K562 (cell line): ENCODE results near the gene ANKRD31. TPM values are rescaled to one million over a fixed set of nuclear protein-coding genes. Genes with fewer than 3 reads are reported as not detected.
A peak's percentile ranks its signal among the peaks of the same experiment; 100 is the strongest.

Experiments used
- ATAC-seq: fragments of 200-7000 bp; cut with Tn5 transposase; 3 replicates; pipeline ENCODE4 v1.9.1; 2020; ENCODE audit warnings: moderate library complexity
- BruUV-seq: library from RNA; stranded (reverse); fragments of 400-500 nt; replicated peaks from 2 replicates; lab custom pipeline; 2021; lab: Mats Ljungman, UMichigan
- CTCF ChIA-PET: fragments of 300-600 bp; formaldehyde crosslinking; extraction: SDS; loops from one replicate; lab custom pipeline; 2021; ENCODE audit warnings: low intra/inter-chr PET ratio; lab: Yijun Ruan, JAX
- POLR2A ChIA-PET: fragments of 300-600, 350-650 bp; sonication (Branson Sonifier 250); formaldehyde crosslinking; extraction: SDS; loops from one replicate; lab custom pipeline; 2021; ENCODE audit warnings: antibody characterized with exemption, inconsistent platforms; lab: Yijun Ruan, JAX
- DNase-seq, 4 experiments: peaks; one replicate each; pipeline versions ENCODE4 v3.0.0 to v3.0.0-alpha.2; 2011 to 2018; ENCODE audit warnings: low spot score in 3 of 4, mixed read lengths in 3 of 4; ENCODE audit errors: extremely low read depth in 1 of 4
- FAIRE-seq: peaks from 2 replicates; lab custom pipeline; 2011; peaks lifted over from hg19 to GRCh38; lab: Jason Lieb, UNC
- H2AFZ ChIP-seq: 2 replicates; pipeline ENCODE4 v1.6.0; 2011; ENCODE audit warnings: low read depth, low read length, control low read depth, inconsistent platforms
- H3K27ac ChIP-seq: fragments of 200-600 bp; 3 replicates; pipeline ENCODE4 v1.8.0; 2011; ENCODE audit warnings: low read depth, mild to moderate bottlenecking, control low read depth, inconsistent platforms, low read length, moderate library complexity, mixed read lengths; ENCODE audit errors: extremely low read depth
- H3K27me3 ChIP-seq, 2 experiments: fragments of 300-600 bp in 1 of 2; 2 replicates in 1 of 2; 3 replicates in 1 of 2; pipeline versions ENCODE4 v1.6.0 to v1.8.0; 2011; ENCODE audit warnings: inconsistent platforms in 2 of 2, low read length in 2 of 2, mild to moderate bottlenecking in 1 of 2, mixed read lengths in 1 of 2, moderate library complexity in 1 of 2; ENCODE audit not compliant: control insufficient read depth in 2 of 2, insufficient read depth in 2 of 2
- H3K36me3 ChIP-seq: fragments of 300-600 bp; 3 replicates; pipeline ENCODE4 v1.8.0; 2011; ENCODE audit warnings: mild to moderate bottlenecking, low read length, inconsistent platforms; ENCODE audit not compliant: control insufficient read depth, insufficient read depth
- H3K4me1 ChIP-seq, 2 experiments: fragments of 200-600 bp in 1 of 2; replicated peaks in 1 of 2; 2 replicates in 1 of 2; 3 replicates in 1 of 2; pipeline versions ENCODE4 v1.5.1 to v1.8.0; 2011; ENCODE audit warnings: inconsistent platforms in 2 of 2, low read length in 2 of 2, mild to moderate bottlenecking in 1 of 2, mixed read lengths in 1 of 2, moderate library complexity in 1 of 2; ENCODE audit not compliant: control insufficient read depth in 2 of 2, insufficient read depth in 2 of 2
- H3K4me2 ChIP-seq: 2 replicates; pipeline ENCODE4 v1.6.1; 2011; ENCODE audit warnings: low read length, control low read depth, inconsistent platforms, mixed read lengths; ENCODE audit not compliant: insufficient read depth
- H3K4me3 ChIP-seq: fragments of 200-600 bp; sonication (generic), shearing (Covaris generic); 2 replicates; pipeline ENCODE4 v1.5.1; 2016; ENCODE audit warnings: control low read depth, inconsistent platforms
- H3K79me2 ChIP-seq: fragments of 200-600 bp; 3 replicates; pipeline ENCODE4 v1.8.0; 2011; ENCODE audit warnings: low read length, inconsistent platforms; ENCODE audit not compliant: control insufficient read depth, insufficient read depth
- H3K9ac ChIP-seq, 2 experiments: 2 replicates each; pipeline versions ENCODE4 v1.6.0 to v1.6.1; 2011; ENCODE audit warnings: low read depth in 2 of 2, low read length in 2 of 2, control low read depth in 1 of 2, inconsistent platforms in 1 of 2, mild to moderate bottlenecking in 1 of 2, mixed read lengths in 1 of 2; ENCODE audit not compliant: insufficient read depth in 1 of 2
- H3K9me1 ChIP-seq: one replicate; pipeline ENCODE4 v1.6.0; 2011; ENCODE audit warnings: inconsistent platforms, mild to moderate bottlenecking, low read length, moderate library complexity; ENCODE audit not compliant: control insufficient read depth, insufficient read depth
- H3K9me3 ChIP-seq: replicated peaks from 2 replicates; pipeline ENCODE4 v1.5.1; 2011; ENCODE audit warnings: low read depth, low read length, inconsistent platforms; ENCODE audit not compliant: control insufficient read depth, insufficient read depth
- H4K20me1 ChIP-seq: replicated peaks from 2 replicates; pipeline ENCODE4 v1.6.1; 2011; ENCODE audit warnings: low read length, inconsistent platforms, mixed read lengths; ENCODE audit not compliant: control insufficient read depth, insufficient read depth
- DEAF1 ChIP-seq: fragments of 450-650 bp; formaldehyde crosslinking; IDR thresholded peaks from 2 replicates; pipeline ENCODE4 v1.4.0; 2020; ENCODE audit warnings: mild to moderate bottlenecking, moderate library complexity
- HDAC6 ChIP-seq: IDR thresholded peaks from 2 replicates; pipeline ENCODE4 v1.6.1; 2012; ENCODE audit warnings: low read depth, mild to moderate bottlenecking, control low read depth, inconsistent platforms, low read length, moderate library complexity
- HNRNPUL1 ChIP-seq: fragments of 200-400 bp; formaldehyde crosslinking; IDR thresholded peaks from 2 replicates; pipeline ENCODE4 v1.6.1; 2017; ENCODE audit warnings: low read length
- LEF1 ChIP-seq: fragments of 450-650 bp; IDR thresholded peaks from 2 replicates; pipeline ENCODE4 v1.6.1; 2016; ENCODE audit warnings: mild to moderate bottlenecking
- MAFF ChIP-seq: IDR thresholded peaks from 2 replicates; pipeline ENCODE4 v1.6.1; 2012; ENCODE audit warnings: low read length, improper control_type of control experiment
- MAFG ChIP-seq: fragments of 450-650 bp; conservative IDR thresholded peaks from 2 replicates; pipeline ENCODE4 v1.6.1; 2016; ENCODE audit warnings: missing genetic modification characterization, missing compliant biosample characterization
- NELFE ChIP-seq: IDR thresholded peaks from 2 replicates; pipeline ENCODE4 v1.6.1; 2011; ENCODE audit warnings: mild to moderate bottlenecking; ENCODE audit not compliant: insufficient read depth, insufficient read length
- PCBP2 ChIP-seq: fragments of 200-400 bp; formaldehyde crosslinking; IDR thresholded peaks from 2 replicates; pipeline ENCODE4 v1.6.1; 2018; ENCODE audit warnings: low read length, low read depth, mild to moderate bottlenecking, moderate library complexity; ENCODE audit not compliant: poor library complexity, severe bottlenecking
- RREB1 ChIP-seq: fragments of 250-450 bp; sonication (Bioruptor Pico); IDR thresholded peaks from 2 replicates; pipeline ENCODE4 v1.4.0; 2020
- SP2 ChIP-seq: IDR thresholded peaks from 2 replicates; pipeline ENCODE4 v1.6.1; 2011; ENCODE audit warnings: mild to moderate bottlenecking, low read depth, low read length, moderate library complexity; ENCODE audit not compliant: poor library complexity, severe bottlenecking; ENCODE audit errors: extremely low read depth
- ZBTB1 ChIP-seq: sonication (generic); formaldehyde crosslinking; IDR thresholded peaks from 2 replicates; pipeline ENCODE4 v1.8.1; 2023; ENCODE audit warnings: missing genetic modification reagents, low read depth, mild to moderate bottlenecking, borderline replicate concordance
- ZFPM2 ChIP-seq: fragments of 250-450 bp; sonication (Bioruptor Pico); IDR thresholded peaks from 2 replicates; pipeline ENCODE4 v1.5.1; 2022; ENCODE audit warnings: mild to moderate bottlenecking
- ZKSCAN1 ChIP-seq: fragments of 150-350 bp; IDR thresholded peaks from 2 replicates; pipeline ENCODE4 v1.6.1; 2016; ENCODE audit warnings: low read depth, low read length
- ZNF316 ChIP-seq: fragments of 450-650 bp; IDR thresholded peaks from 2 replicates; pipeline ENCODE4 v1.6.1; 2016
- ZNF589 ChIP-seq: fragments of 200-800 bp; sonication (Bioruptor generic); IDR thresholded peaks from 2 replicates; pipeline ENCODE4 v1.6.1; 2016; ENCODE audit warnings: low read depth, missing genetic modification characterization, missing compliant biosample characterization
- ZNF766 ChIP-seq: fragments of 200-800 bp; sonication (Bioruptor generic); conservative IDR thresholded peaks from 2 replicates; pipeline ENCODE4 v1.6.1; 2016; ENCODE audit warnings: missing genetic modification characterization, missing compliant biosample characterization
- WGBS: fragments of 100-300 bp; shearing (Covaris generic); methylation state at CpG from one replicate; pipeline ENCODE4 v1.1.6; 2016; ENCODE audit warnings: low coverage, mixed read lengths; ENCODE audit not compliant: insufficient coverage; ENCODE audit errors: missing lambda C conversion rate; 5-methylcytosine and 5-hydroxymethylcytosine counted together
- in situ Hi-C: fragments of 300-500 bp; cut with MboI; formaldehyde crosslinking; loops from 4 replicates; pipeline ENCODE4 v1.15.0; 2018; ENCODE audit warnings: inconsistent platforms, mixed read lengths
- intact Hi-C: fragments of 100-400 bp; cut with micrococcal nuclease; formaldehyde crosslinking; loops from 2 replicates; pipeline ENCODE4 v1.14.2; 2022
- polyA plus RNA-seq, 8 experiments: library from polyadenylated mRNA; depleted of rRNA in 4 of 8; stranded (reverse) in 5 of 8; unstranded in 3 of 8; fragments of >200 nt; fragmentation: Nextera tagmentation in 2 of 8; fragmentation: Illumina TruSeq in 1 of 8; extraction: Ambion mirVana in 2 of 8; extraction: Trizol in 1 of 8; gene quantifications; 2 replicates each; pipeline versions ENCODE4 v1.2.1 to v1.2.3, GENCODE V29; 2011 to 2014; ENCODE audit warnings: inconsistent platforms in 1 of 8, missing spikeins in 1 of 8
- total RNA-seq, 7 experiments: library from RNA; depleted of rRNA in 6 of 7; stranded (reverse); fragments of >200 nt in 6 of 7; fragmentation: Illumina TruSeq in 2 of 7; extraction: Trizol in 2 of 7; gene quantifications; 2 replicates each; pipeline versions ENCODE4 v1.2.1 to v1.2.3, GENCODE V29; 2011 to 2021; ENCODE audit warnings: low replicate concordance in 1 of 7

Gene ANKRD31
- total and polyA plus RNA-seq, 9 of the 15 experiments (the other 6 are each of a cell fraction or from before 2014, with no cell fraction given): under 0.01 to 0.11 (median 0.05) TPM; not detected in 1

- 0 out of 2 replicates have a peak, but pooled peaks have one; percentile 2 for TF ChIP-seq MAFF
- TF ChIP-seq NELFE: no peak
- no peak for TF ChIP-seq PCBP2
- peak; percentile 31; the same call in 1 of the 2 replicates for TF ChIP-seq MAFG (tag)
- no peak for TF ChIP-seq HDAC6
- TF ChIP-seq LEF1: no peak
- peak; percentile 62 for TF ChIP-seq ZNF316
- no peak for TF ChIP-seq ZFPM2 (CRISPR knock-in tag)
These were observed 38.5 kb upstream of the ANKRD31 start (continued) for GRCh38 chr5:75275147-75275546.

- in situ Hi-C loops: no loop called here
- no peaks in the 10 kb centered on the region for H3K79me2 ChIP-seq
- FAIRE-seq: no peak
- no peak overlapping the region for H3K4me2 ChIP-seq
- peaks cover 0 to 2% of the 10 kb centered on the region in 2 experiments; a peak in 1 of 5 replicates for H3K4me1 ChIP-seq
- H2AFZ ChIP-seq: no peak overlapping the region
- BruUV-seq: no TSS peak
- no peak for DNase-seq
- no peaks in the 10 kb centered on the region; a peak in 1 of 5 replicates for H3K27me3 ChIP-seq
- WGBS: 0% methylated on average over 1 of the region's 1 CpG
- no peak overlapping the region for H3K9ac ChIP-seq
- H3K27ac ChIP-seq: no peak overlapping the region
- POLR2A ChIA-PET: interaction anchor here (1.0 kb wide), 1 partner anchor 11 kb away, joined by 3 read pairs; no protein-coding TSS in a partner anchor
- H3K36me3 ChIP-seq: no peaks in the 10 kb centered on the region
- no peaks in the 10 kb centered on the region for H3K9me1 ChIP-seq
- H4K20me1 ChIP-seq: no peaks in the 10 kb centered on the region
- intact Hi-C loops: no loop called here
- no peak for ATAC-seq
- H3K9me3 ChIP-seq: no peaks in the 10 kb centered on the region
- no peak overlapping the region for H3K4me3 ChIP-seq
- CTCF ChIA-PET: no interaction called here
- no peak for TF ChIP-seq RREB1
- no peak for TF ChIP-seq HNRNPUL1
- no peak for TF ChIP-seq ZNF589 (CRISPR knock-in tag)
- TF ChIP-seq DEAF1: no peak
- TF ChIP-seq SP2: no peak
- TF ChIP-seq ZKSCAN1: no peak
- no peak for TF ChIP-seq ZBTB1 (CRISPR knock-in tag)
- TF ChIP-seq ZNF766 (CRISPR knock-in tag): no peak
These were observed 37.8 kb upstream of the ANKRD31 start for GRCh38 chr5:75274486-75274885.
